A549 (cell line): ENCODE results near the gene AGR2. TPM values are rescaled to one million over a fixed set of nuclear protein-coding genes. Genes with fewer than 3 reads are reported as not detected.

Experiments
- ATAC-seq, 2 experiments: fragments of 200-7000 bp in 1 of 2; fragments of >200 bp in 1 of 2; cut with Nextera tagmentation in 1 of 2; cut with Tn5 transposase in 1 of 2; 3 replicates each; pipeline versions ENCODE4 v1.8.0 to v1.9.1; 2018 to 2020; ENCODE audit warnings: mild to moderate bottlenecking in 1 of 2, moderate library complexity in 1 of 2
- CTCF ChIA-PET: fragments of 300-600 bp; sonication (Branson Sonifier 250); formaldehyde crosslinking; extraction: SDS; loops from one replicate; lab custom pipeline; 2021; ENCODE audit warnings: antibody characterized with exemption, inconsistent platforms; lab: Yijun Ruan, JAX
- POLR2A ChIA-PET: fragments of 350-600 bp; formaldehyde crosslinking; extraction: SDS; loops from one replicate; lab custom pipeline; 2021; ENCODE audit warnings: antibody characterized with exemption, inconsistent platforms; lab: Yijun Ruan, JAX
- DNase-seq, 2 experiments: peaks; one replicate each; pipeline versions ENCODE4 v3.0.0 to v3.0.0-alpha.2; 2011 to 2016; ENCODE audit warnings: low read depth in 1 of 2, low spot score in 1 of 2
- FAIRE-seq: peaks from 2 replicates; lab custom pipeline; 2011; peaks lifted over from hg19 to GRCh38; lab: Jason Lieb, UNC
- H3K27ac ChIP-seq, 2 experiments: fragments of >200 bp; sonication (Bioruptor Twin); formaldehyde crosslinking; 3 replicates each; pipeline ENCODE4 v1.5.1; 2016 to 2017
- H3K4me1 ChIP-seq: fragments of >200 bp; sonication (Bioruptor Twin); formaldehyde crosslinking; 3 replicates; pipeline ENCODE4 v1.6.1; 2016
- H3K4me2 ChIP-seq: fragments of >200 bp; sonication (Bioruptor Twin); formaldehyde crosslinking; 3 replicates; pipeline ENCODE4 v1.6.1; 2016
- H3K4me3 ChIP-seq: fragments of >200 bp; sonication (Bioruptor Twin); formaldehyde crosslinking; 3 replicates; pipeline ENCODE4 v1.5.1; 2016
- H3K9me3 ChIP-seq: fragments of >200 bp; sonication (Bioruptor Twin); formaldehyde crosslinking; 3 replicates; pipeline ENCODE4 v1.6.1; 2016
- CEBPB ChIP-seq, 2 experiments: fragments of >200 bp in 1 of 2; sonication (Bioruptor Twin) in 1 of 2; formaldehyde crosslinking in 1 of 2; IDR thresholded peaks; 2 replicates each; pipeline ENCODE4 v1.6.1; 2012 to 2016
- CHD2 ChIP-seq: fragments of 150-350 bp; IDR thresholded peaks from 2 replicates; pipeline ENCODE4 v1.6.1; 2014; ENCODE audit warnings: low read length; ENCODE audit not compliant: partially characterized antibody
- EHF ChIP-seq: fragments of 250-450 bp; sonication (Bioruptor Pico); IDR thresholded peaks from 2 replicates; pipeline ENCODE4 v1.5.0; 2020; ENCODE audit warnings: mild to moderate bottlenecking
- EP300 ChIP-seq, 2 experiments: fragments of >200 bp; sonication (Bioruptor Twin); formaldehyde crosslinking; IDR thresholded peaks; 2 replicates in 1 of 2; 3 replicates in 1 of 2; pipeline ENCODE4 v1.6.1; 2016 to 2017
- ESRRA ChIP-seq: fragments of 150-350 bp; IDR thresholded peaks from 2 replicates; pipeline ENCODE4 v1.6.1; 2014; ENCODE audit warnings: mild to moderate bottlenecking, low read length, borderline replicate concordance
- FOSB ChIP-seq: fragments of 250-450 bp; sonication (Bioruptor Pico); IDR thresholded peaks from 2 replicates; pipeline ENCODE4 v1.5.0; 2020; ENCODE audit warnings: mild to moderate bottlenecking, moderate library complexity
- GATA3 ChIP-seq: IDR thresholded peaks from 2 replicates; pipeline ENCODE4 v1.6.1; 2012; ENCODE audit warnings: borderline replicate concordance
- HOXB13 ChIP-seq: fragments of 250-450 bp; sonication (Bioruptor Pico); IDR thresholded peaks from 2 replicates; pipeline ENCODE4 v1.5.0; 2020; ENCODE audit warnings: low read depth, mild to moderate bottlenecking, moderate library complexity
- JUN ChIP-seq, 2 experiments: fragments of >200 bp; sonication (Bioruptor Twin); formaldehyde crosslinking; IDR thresholded peaks; 2 replicates in 1 of 2; 3 replicates in 1 of 2; pipeline ENCODE4 v1.6.1; 2016 to 2017
- JUNB ChIP-seq: fragments of >200 bp; sonication (Bioruptor Twin); formaldehyde crosslinking; IDR thresholded peaks from 2 replicates; pipeline ENCODE4 v1.6.1; 2016
- KDM1A ChIP-seq: fragments of 200-600 bp; sonication (generic); IDR thresholded peaks from 2 replicates; pipeline ENCODE4 v1.6.1; 2016; ENCODE audit warnings: low read depth, mild to moderate bottlenecking
- KDM5A ChIP-seq: fragments of 200-600 bp; sonication (generic); IDR thresholded peaks from 2 replicates; pipeline ENCODE4 v1.6.1; 2016; ENCODE audit warnings: antibody characterized with exemption, mild to moderate bottlenecking
- MAFK ChIP-seq: fragments of 450-650 bp; IDR thresholded peaks from 2 replicates; pipeline ENCODE4 v1.6.1; 2014; ENCODE audit not compliant: partially characterized antibody
- MAZ ChIP-seq: fragments of 150-350 bp; IDR thresholded peaks from 2 replicates; pipeline ENCODE4 v1.6.1; 2014; ENCODE audit warnings: antibody characterized with exemption, low read depth, low read length, borderline replicate concordance
- PHF8 ChIP-seq: fragments of 200-600 bp; sonication (generic); IDR thresholded peaks from 2 replicates; pipeline ENCODE4 v1.6.1; 2016; ENCODE audit warnings: low read depth, mild to moderate bottlenecking, antibody characterized with exemption, moderate library complexity, borderline replicate concordance
- POLR2AphosphoS2 ChIP-seq: conservative IDR thresholded peaks from 2 replicates; pipeline ENCODE4 v1.6.1; 2012; ENCODE audit warnings: low read length, improper control_type of control experiment, inconsistent platforms
- RAD21 ChIP-seq, 2 experiments: fragments of >200 bp in 1 of 2; sonication (Bioruptor Twin) in 1 of 2; formaldehyde crosslinking in 1 of 2; IDR thresholded peaks in 1 of 2; conservative IDR thresholded peaks in 1 of 2; 2 replicates in 1 of 2; 3 replicates in 1 of 2; pipeline ENCODE4 v1.6.1; 2012 to 2018; ENCODE audit warnings: inconsistent platforms in 1 of 2
- RNF2 ChIP-seq: fragments of 200-600 bp; sonication (generic); IDR thresholded peaks from 2 replicates; pipeline ENCODE4 v1.6.1; 2016; ENCODE audit warnings: low read depth, mild to moderate bottlenecking, antibody characterized with exemption, moderate library complexity, borderline replicate concordance
- SREBF2 ChIP-seq: fragments of 450-650 bp; IDR thresholded peaks from 2 replicates; pipeline ENCODE4 v1.6.1; 2014; ENCODE audit warnings: mild to moderate bottlenecking, moderate library complexity
- TFCP2L1 ChIP-seq: fragments of 250-450 bp; sonication (Bioruptor Pico); IDR thresholded peaks from 2 replicates; pipeline ENCODE4 v1.5.0; 2021; ENCODE audit warnings: mild to moderate bottlenecking
- TP53 ChIP-seq: fragments of 250-450 bp; sonication (Bioruptor Pico); IDR thresholded peaks from 2 replicates; pipeline ENCODE4 v1.5.0; 2021; ENCODE audit warnings: mild to moderate bottlenecking, moderate library complexity
- ZC3H11A ChIP-seq: fragments of 450-650 bp; IDR thresholded peaks from 2 replicates; pipeline ENCODE4 v1.6.1; 2014; ENCODE audit warnings: antibody characterized with exemption, mild to moderate bottlenecking
- ZFP36 ChIP-seq: fragments of 450-650 bp; IDR thresholded peaks from 2 replicates; pipeline ENCODE4 v1.6.1; 2014; ENCODE audit warnings: borderline replicate concordance; ENCODE audit not compliant: partially characterized antibody
- WGBS: methylation state at CpG from one replicate; pipeline ENCODE4 v1.1.6; 2017; ENCODE audit errors: missing lambda C conversion rate; 5-methylcytosine and 5-hydroxymethylcytosine counted together
- polyA plus RNA-seq, 4 experiments: library from polyadenylated mRNA; depleted of rRNA in 3 of 4; stranded (reverse); fragments of >200 nt; fragmentation: RNase III in 1 of 4; extraction: RNeasy Plus Mini Kit Qiagen cat#74134 plus additional on column Dnase treatment in 1 of 4; gene quantifications; 2 replicates in 3 of 4; 3 replicates in 1 of 4; pipeline ENCODE4 v1.2.3, GENCODE V29; 2011 to 2017
- TF ChIP-seq, protein P1 (sequence below): fragments of >200 bp; sonication (Bioruptor Twin); formaldehyde crosslinking; IDR thresholded peaks from 2 replicates; pipeline ENCODE4 v1.6.1; 2016
- TF ChIP-seq, protein P2 (sequence below): fragments of 150-350 bp; IDR thresholded peaks from 2 replicates; pipeline ENCODE4 v1.6.1; 2014; ENCODE audit warnings: low read depth, mild to moderate bottlenecking, low read length
- TF ChIP-seq, protein P3 (sequence below): fragments of >200 bp; sonication (Bioruptor Twin); formaldehyde crosslinking; IDR thresholded peaks from 3 replicates; pipeline ENCODE4 v1.6.1; 2016
- TF ChIP-seq, protein P4 (sequence below): fragments of 250-450 bp; sonication (Bioruptor Pico); IDR thresholded peaks from 2 replicates; pipeline ENCODE4 v1.5.0; 2020; ENCODE audit warnings: low read depth, mild to moderate bottlenecking, moderate library complexity
- TF ChIP-seq, protein P5 (sequence below): fragments of >200 bp; sonication (Bioruptor Twin); formaldehyde crosslinking; IDR thresholded peaks from 3 replicates; pipeline ENCODE4 v1.5.1; 2016

The AGR2 gene
- polyA plus RNA-seq, 2 of the 4 experiments (the other 2 are of a cell fraction) = 60.7 to 479 TPM

DNA sequence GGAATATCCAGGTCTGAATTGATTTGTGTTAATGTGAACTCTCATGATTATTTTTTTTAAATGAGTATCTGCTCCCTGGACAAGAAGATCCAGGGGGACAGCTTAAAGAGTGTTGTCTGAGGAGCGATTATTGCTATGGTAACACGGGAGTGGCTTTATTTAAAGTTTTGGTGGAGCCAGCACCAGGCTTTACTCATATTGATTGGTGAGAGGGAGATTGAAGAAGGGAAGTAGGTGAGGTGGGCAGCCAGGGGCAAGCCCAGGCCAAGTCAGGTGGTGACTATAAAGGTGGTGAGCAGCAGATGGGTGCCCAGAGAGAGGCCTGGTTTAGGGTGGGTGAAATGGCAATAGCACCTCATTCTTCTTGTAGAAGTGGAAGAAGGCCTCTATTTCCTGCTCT, 10.2 kb upstream of the AGR2 start:
- FAIRE-seq = no peak
- Histone ChIP-seq H3K27ac (peak overlapping the region; percentile 13 to 66; a peak in 3 of 6 replicates), H3K4me1 (peaks cover 68% of the 10 kb centered on the region), H3K4me2 (no peak overlapping the region), H3K9me3 (no peaks in the 10 kb centered on the region), H3K4me3 (no peak overlapping the region)
- no peak for DNase-seq
- WGBS = 54% methylated on average over 2 of the region's 2 CpGs
- POLR2A ChIA-PET = no interaction called here
- TF ChIP-seq KDM1A = no peak
- TF ChIP-seq ESRRA = no peak
- TF ChIP-seq, protein P1, sequence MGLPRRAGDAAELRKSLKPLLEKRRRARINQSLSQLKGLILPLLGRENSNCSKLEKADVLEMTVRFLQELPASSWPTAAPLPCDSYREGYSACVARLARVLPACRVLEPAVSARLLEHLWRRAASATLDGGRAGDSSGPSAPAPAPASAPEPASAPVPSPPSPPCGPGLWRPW = no peak
- no peak for TF ChIP-seq KDM5A
- TF ChIP-seq CEBPB (IDR thresholded peaks at IDR 0.05) = no peak
- TF ChIP-seq TP53 (CRISPR knock-in tag) = no peak
- no peak for TF ChIP-seq CHD2
- TF ChIP-seq ZC3H11A = no peak
- TF ChIP-seq EP300 (IDR thresholded peaks at IDR 0.05) = no peak
- no peak for TF ChIP-seq MAZ
- TF ChIP-seq RNF2 = no peak
- no peak for TF ChIP-seq RAD21 (conservative IDR thresholded peaks at IDR 0.05 in 1 of 2, IDR thresholded peaks at IDR 0.05 in 1 of 2)
- TF ChIP-seq, protein P2, sequence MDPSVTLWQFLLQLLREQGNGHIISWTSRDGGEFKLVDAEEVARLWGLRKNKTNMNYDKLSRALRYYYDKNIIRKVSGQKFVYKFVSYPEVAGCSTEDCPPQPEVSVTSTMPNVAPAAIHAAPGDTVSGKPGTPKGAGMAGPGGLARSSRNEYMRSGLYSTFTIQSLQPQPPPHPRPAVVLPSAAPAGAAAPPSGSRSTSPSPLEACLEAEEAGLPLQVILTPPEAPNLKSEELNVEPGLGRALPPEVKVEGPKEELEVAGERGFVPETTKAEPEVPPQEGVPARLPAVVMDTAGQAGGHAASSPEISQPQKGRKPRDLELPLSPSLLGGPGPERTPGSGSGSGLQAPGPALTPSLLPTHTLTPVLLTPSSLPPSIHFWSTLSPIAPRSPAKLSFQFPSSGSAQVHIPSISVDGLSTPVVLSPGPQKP = no peak
- no peak for TF ChIP-seq TFCP2L1
- no peak for TF ChIP-seq JUNB
- TF ChIP-seq GATA3 = no peak
- TF ChIP-seq MAFK = no peak
- CTCF ChIA-PET = interaction anchor here (1.2 kb wide), 1 partner anchor 103 kb away, joined by 5 read pairs; no protein-coding TSS in a partner anchor
- ATAC-seq = no peak

DNA sequence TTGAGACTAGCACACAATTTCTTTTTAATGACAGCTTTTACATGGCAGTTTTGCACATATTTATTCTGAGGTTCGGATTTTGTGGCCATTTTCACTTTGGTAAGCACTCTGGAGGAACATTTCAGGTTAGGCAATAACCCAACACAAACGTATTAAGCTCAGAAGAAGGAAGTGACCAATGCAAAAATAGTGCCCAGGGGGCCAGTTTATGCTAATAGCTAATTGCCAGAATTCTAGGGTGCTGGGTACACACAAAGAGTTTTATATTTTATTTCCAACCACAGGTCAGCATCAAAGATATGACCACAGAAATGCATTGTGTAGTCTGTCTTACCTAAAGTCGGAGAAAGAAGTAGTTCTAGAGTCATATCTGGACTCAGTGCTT, 8.4 kb upstream of the AGR2 start:
- peak overlapping the region; percentile 67 for H3K4me2 ChIP-seq
- ChIA-PET CTCF (interaction anchor here (1.1 to 1.2 kb wide), 2 partner anchors 12 to 20 kb away, joined by 3 to 6 read pairs; no protein-coding TSS in a partner anchor), POLR2A (no interaction called here)
- FAIRE-seq (no peak), DNase-seq (peak in 1 of 2 experiments; percentile 37), ATAC-seq (no peak)
- 31% methylated on average over 3 of the region's 3 CpGs for WGBS
- peak overlapping the region; percentile 58 to 68 for H3K27ac ChIP-seq
- peaks cover 75% of the 10 kb centered on the region for H3K4me1 ChIP-seq
- TF ChIP-seq MAZ = no peak
- TF ChIP-seq, protein P3, sequence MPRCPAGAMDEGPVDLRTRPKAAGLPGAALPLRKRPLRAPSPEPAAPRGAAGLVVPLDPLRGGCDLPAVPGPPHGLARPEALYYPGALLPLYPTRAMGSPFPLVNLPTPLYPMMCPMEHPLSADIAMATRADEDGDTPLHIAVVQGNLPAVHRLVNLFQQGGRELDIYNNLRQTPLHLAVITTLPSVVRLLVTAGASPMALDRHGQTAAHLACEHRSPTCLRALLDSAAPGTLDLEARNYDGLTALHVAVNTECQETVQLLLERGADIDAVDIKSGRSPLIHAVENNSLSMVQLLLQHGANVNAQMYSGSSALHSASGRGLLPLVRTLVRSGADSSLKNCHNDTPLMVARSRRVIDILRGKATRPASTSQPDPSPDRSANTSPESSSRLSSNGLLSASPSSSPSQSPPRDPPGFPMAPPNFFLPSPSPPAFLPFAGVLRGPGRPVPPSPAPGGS = no peak
- no peak for TF ChIP-seq ZFP36
- TF ChIP-seq JUN (IDR thresholded peaks at IDR 0.05) = no peak
- TF ChIP-seq CHD2 = no peak
- no peak for TF ChIP-seq PHF8
- no peak for TF ChIP-seq JUNB
- TF ChIP-seq RAD21 (conservative IDR thresholded peaks at IDR 0.05 in 1 of 2, IDR thresholded peaks at IDR 0.05 in 1 of 2) = no peak
- TF ChIP-seq HOXB13 (CRISPR knock-in tag) = no peak
- no peak for TF ChIP-seq POLR2AphosphoS2
- TF ChIP-seq, protein P4, sequence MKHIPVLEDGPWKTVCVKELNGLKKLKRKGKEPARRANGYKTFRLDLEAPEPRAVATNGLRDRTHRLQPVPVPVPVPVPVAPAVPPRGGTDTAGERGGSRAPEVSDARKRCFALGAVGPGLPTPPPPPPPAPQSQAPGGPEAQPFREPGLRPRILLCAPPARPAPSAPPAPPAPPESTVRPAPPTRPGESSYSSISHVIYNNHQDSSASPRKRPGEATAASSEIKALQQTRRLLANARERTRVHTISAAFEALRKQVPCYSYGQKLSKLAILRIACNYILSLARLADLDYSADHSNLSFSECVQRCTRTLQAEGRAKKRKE = no peak
- TF ChIP-seq FOSB (CRISPR knock-in tag) = no peak
- TF ChIP-seq, protein P5, sequence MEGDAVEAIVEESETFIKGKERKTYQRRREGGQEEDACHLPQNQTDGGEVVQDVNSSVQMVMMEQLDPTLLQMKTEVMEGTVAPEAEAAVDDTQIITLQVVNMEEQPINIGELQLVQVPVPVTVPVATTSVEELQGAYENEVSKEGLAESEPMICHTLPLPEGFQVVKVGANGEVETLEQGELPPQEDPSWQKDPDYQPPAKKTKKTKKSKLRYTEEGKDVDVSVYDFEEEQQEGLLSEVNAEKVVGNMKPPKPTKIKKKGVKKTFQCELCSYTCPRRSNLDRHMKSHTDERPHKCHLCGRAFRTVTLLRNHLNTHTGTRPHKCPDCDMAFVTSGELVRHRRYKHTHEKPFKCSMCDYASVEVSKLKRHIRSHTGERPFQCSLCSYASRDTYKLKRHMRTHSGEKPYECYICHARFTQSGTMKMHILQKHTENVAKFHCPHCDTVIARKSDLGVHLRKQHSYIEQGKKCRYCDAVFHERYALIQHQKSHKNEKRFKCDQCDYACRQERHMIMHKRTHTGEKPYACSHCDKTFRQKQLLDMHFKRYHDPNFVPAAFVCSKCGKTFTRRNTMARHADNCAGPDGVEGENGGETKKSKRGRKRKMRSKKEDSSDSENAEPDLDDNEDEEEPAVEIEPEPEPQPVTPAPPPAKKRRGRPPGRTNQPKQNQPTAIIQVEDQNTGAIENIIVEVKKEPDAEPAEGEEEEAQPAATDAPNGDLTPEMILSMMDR = no peak
- TF ChIP-seq KDM1A = no peak
- TF ChIP-seq EHF (CRISPR knock-in tag) = no peak
- no peak for TF ChIP-seq SREBF2
- TF ChIP-seq EP300 (IDR thresholded peaks at IDR 0.05) = no peak
- no peak overlapping the region for H3K4me3 ChIP-seq
- H3K9me3 ChIP-seq = no peaks in the 10 kb centered on the region
